Keratinocyte (primary cell): Measurements from ENCODE around the gene DNM1. TPM values are rescaled to one million over a fixed set of nuclear protein-coding genes. Genes with fewer than 3 reads are reported as not detected.

Experiments
- DNase-seq: peaks from one replicate; pipeline ENCODE4 v3.0.0-alpha.2; 2011; ENCODE audit warnings: low read depth, missing footprints, low spot score
- FAIRE-seq: peaks from 2 replicates; lab custom pipeline; 2011; peaks lifted over from hg19 to GRCh38; lab: Jason Lieb, UNC
- H2AFZ ChIP-seq: 2 replicates; pipeline ENCODE4 v1.6.0; 2012; ENCODE audit warnings: low read length, control low read depth, inconsistent platforms; ENCODE audit not compliant: control insufficient read depth
- H3K27ac ChIP-seq: 2 replicates; pipeline ENCODE4 v1.5.1; 2011; ENCODE audit warnings: low read length; ENCODE audit not compliant: control insufficient read depth, insufficient read depth
- H3K27me3 ChIP-seq: 3 replicates; pipeline ENCODE4 v1.6.0; 2011; ENCODE audit warnings: low read length; ENCODE audit not compliant: control insufficient read depth, insufficient read depth; ENCODE audit errors: extremely low read depth
- H3K36me3 ChIP-seq, 2 experiments: 2 replicates in 1 of 2; 3 replicates in 1 of 2; pipeline ENCODE4 v1.5.1; 2011; ENCODE audit warnings: low read length in 2 of 2, mild to moderate bottlenecking in 1 of 2; ENCODE audit not compliant: control insufficient read depth in 2 of 2, insufficient read depth in 2 of 2; ENCODE audit errors: extremely low read depth in 1 of 2
- H3K4me1 ChIP-seq: 3 replicates; pipeline ENCODE4 v1.5.1; 2011; ENCODE audit warnings: low read length; ENCODE audit not compliant: control insufficient read depth, insufficient read depth; ENCODE audit errors: extremely low read depth
- H3K4me2 ChIP-seq: 3 replicates; pipeline ENCODE4 v1.6.0; 2011; ENCODE audit warnings: low read depth, low read length; ENCODE audit not compliant: control insufficient read depth, insufficient read depth; ENCODE audit errors: extremely low read depth
- H3K4me3 ChIP-seq, 3 experiments: fragments of 200-600 bp in 1 of 3; sonication (generic) in 1 of 3; 2 replicates in 2 of 3; 3 replicates in 1 of 3; pipeline ENCODE4 v1.5.1; 2011 to 2016; ENCODE audit warnings: low read length in 3 of 3, mild to moderate bottlenecking in 3 of 3, control low read depth in 2 of 3, inconsistent platforms in 1 of 3, low read depth in 1 of 3, mixed read lengths in 1 of 3, mixed run types in 1 of 3, moderate library complexity in 1 of 3; ENCODE audit not compliant: control insufficient read depth in 2 of 3, insufficient read depth in 2 of 3; ENCODE audit errors: extremely low read depth in 1 of 3
- H3K79me2 ChIP-seq: 2 replicates; pipeline ENCODE4 v1.6.0; 2012; ENCODE audit warnings: low read length; ENCODE audit not compliant: control insufficient read depth, insufficient read depth
- H3K9ac ChIP-seq: 3 replicates; pipeline ENCODE4 v1.6.0; 2011; ENCODE audit warnings: low read length; ENCODE audit not compliant: control insufficient read depth, insufficient read depth; ENCODE audit errors: extremely low read depth
- H3K9me1 ChIP-seq: 3 replicates; pipeline ENCODE4 v1.6.0; 2011; ENCODE audit warnings: low read length; ENCODE audit not compliant: control insufficient read depth, insufficient read depth; ENCODE audit errors: extremely low read depth
- H3K9me3 ChIP-seq: 2 replicates; pipeline ENCODE4 v1.5.1; 2012; ENCODE audit warnings: low read depth, low read length; ENCODE audit not compliant: control insufficient read depth
- H4K20me1 ChIP-seq: 3 replicates; pipeline ENCODE4 v1.6.0; 2011; ENCODE audit warnings: low read length; ENCODE audit not compliant: control insufficient read depth, insufficient read depth; ENCODE audit errors: extremely low read depth
- EZH2 ChIP-seq: IDR thresholded peaks from one replicate; pipeline ENCODE4 v1.6.1; 2012; ENCODE audit warnings: inconsistent platforms, mild to moderate bottlenecking, low read length, moderate library complexity
- dilution Hi-C: fragments of 300-500 bp; cut with MboI; formaldehyde crosslinking; loops from one replicate; pipeline ENCODE4 v1.7.0; 2020; ENCODE audit warnings: low sequenced_read_pairs; ENCODE audit not compliant: extremely low pct_ligation_motif_present
- polyA plus RNA-seq, 5 experiments: library from polyadenylated mRNA; depleted of rRNA in 3 of 5; stranded (reverse) in 3 of 5; stranded (forward) in 1 of 5; unstranded in 1 of 5; fragments of >200 nt; gene quantifications; 1 replicate in 1 of 5; 2 replicates in 3 of 5; 3 replicates in 1 of 5; pipeline versions ENCODE4 v1.2.1 to v1.2.3, GENCODE V29; 2011 to 2012; ENCODE audit warnings: missing spikeins in 2 of 5, low read depth in 1 of 5, low replicate concordance in 1 of 5
- TF ChIP-seq, protein P1 (sequence below), 3 experiments: IDR thresholded peaks in 1 of 3; conservative IDR thresholded peaks in 1 of 3; optimal IDR thresholded peaks in 1 of 3; 2 replicates in 2 of 3; 3 replicates in 1 of 3; pipeline versions ENCODE3 to v1.5.1; 2011; ENCODE audit warnings: low read length in 3 of 3, mild to moderate bottlenecking in 3 of 3, moderate library complexity in 2 of 3, control low read depth in 1 of 3, inconsistent platforms in 1 of 3; ENCODE audit not compliant: insufficient read depth in 2 of 3; ENCODE audit errors: extremely low read depth in 1 of 3

DNM1 gene
- polyA plus RNA-seq, 1 donor (not counting 4 experiments of a cell fraction or from before 2014, with no cell fraction given) = 0.25 TPM

DNA sequence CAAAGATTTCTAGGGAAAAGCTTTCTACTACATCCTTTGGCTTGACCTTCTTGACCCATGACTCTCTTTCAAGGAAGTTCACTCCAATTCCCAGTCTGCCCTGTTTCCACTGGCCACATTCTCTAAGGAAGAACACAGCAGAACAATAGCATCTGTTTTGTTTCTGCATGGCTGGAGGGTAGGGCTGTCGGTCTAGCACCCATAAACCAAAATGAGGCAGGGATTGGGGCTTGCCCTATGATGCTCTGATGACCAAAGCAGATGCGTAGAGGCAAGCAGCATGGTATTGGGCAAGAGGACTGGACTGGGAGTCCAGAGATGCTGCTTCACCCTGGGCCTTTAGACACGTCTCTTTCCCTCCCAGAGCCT is 48.5 kb downstream of the DNM1 start:
- Histone ChIP-seq H3K27me3 (no peaks in the 10 kb centered on the region), H3K27ac (no peak overlapping the region), H2AFZ (no peak overlapping the region), H3K79me2 (no peaks in the 10 kb centered on the region), H3K36me3 (peaks cover under 1 to 1% of the 10 kb centered on the region in 2 experiments), H3K9ac (no peak overlapping the region), H3K4me3 (peak overlapping the region in 1 of 3 experiments; percentile 81), H3K4me2 (peak overlapping the region; percentile 87), H4K20me1 (no peaks in the 10 kb centered on the region), H3K9me3 (no peaks in the 10 kb centered on the region), H3K4me1 (peaks cover 30% of the 10 kb centered on the region), H3K9me1 (no peaks in the 10 kb centered on the region)
- DNase-seq (no peak), FAIRE-seq (no peak)
- TF ChIP-seq, protein P1, sequence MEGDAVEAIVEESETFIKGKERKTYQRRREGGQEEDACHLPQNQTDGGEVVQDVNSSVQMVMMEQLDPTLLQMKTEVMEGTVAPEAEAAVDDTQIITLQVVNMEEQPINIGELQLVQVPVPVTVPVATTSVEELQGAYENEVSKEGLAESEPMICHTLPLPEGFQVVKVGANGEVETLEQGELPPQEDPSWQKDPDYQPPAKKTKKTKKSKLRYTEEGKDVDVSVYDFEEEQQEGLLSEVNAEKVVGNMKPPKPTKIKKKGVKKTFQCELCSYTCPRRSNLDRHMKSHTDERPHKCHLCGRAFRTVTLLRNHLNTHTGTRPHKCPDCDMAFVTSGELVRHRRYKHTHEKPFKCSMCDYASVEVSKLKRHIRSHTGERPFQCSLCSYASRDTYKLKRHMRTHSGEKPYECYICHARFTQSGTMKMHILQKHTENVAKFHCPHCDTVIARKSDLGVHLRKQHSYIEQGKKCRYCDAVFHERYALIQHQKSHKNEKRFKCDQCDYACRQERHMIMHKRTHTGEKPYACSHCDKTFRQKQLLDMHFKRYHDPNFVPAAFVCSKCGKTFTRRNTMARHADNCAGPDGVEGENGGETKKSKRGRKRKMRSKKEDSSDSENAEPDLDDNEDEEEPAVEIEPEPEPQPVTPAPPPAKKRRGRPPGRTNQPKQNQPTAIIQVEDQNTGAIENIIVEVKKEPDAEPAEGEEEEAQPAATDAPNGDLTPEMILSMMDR (optimal IDR thresholded peaks at IDR 0.05 in 1 of 3, IDR thresholded peaks at IDR 0.05 in 1 of 3, conservative IDR thresholded peaks at IDR 0.05 in 1 of 3; ENCODE audit: extremely low read depth in 1 of 3, insufficient read depth in 2 of 3, low read length in 3 of 3) = no peak
- TF ChIP-seq EZH2 = no peak
- dilution Hi-C loops = no loop called here

DNA sequence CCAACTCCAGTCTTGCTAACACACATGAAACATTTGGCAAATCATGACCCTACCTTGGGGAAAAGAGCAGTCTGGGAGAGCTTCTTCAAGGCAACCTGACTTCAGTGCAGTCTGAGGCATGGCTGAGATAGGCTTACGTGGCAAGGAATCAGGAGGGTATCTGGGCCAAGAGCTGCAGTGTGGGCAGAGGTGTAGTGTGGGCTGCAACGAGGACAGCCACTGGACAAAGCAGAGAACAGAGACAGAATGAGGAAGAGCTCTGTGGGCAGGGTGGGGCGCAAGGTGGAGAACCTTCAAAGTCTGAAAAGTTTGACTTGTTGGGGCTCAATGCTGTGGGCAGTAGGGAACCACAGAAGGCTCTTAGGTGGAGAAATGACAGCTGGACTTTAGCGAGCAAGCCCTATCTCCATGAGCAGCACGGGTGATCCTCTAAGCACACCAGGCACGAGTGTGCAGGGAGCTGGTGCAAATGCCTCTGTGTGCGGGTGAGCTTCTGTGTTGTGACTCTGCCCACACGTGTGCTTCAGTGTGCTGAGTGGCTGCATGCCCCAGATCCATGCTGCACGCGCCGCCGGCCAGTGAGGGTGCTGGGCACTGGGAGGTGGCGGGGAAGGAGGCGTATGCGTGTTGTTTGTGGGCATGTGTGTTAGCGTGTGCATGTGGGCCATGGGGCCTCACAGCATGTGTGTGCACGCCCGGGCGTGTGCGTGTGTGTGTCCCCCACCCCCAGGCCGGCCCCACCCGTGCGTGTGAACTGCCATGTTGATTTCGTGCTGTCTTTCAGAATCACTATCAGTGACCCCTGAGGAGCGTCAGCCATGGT is 49.3 kb downstream of the DNM1 start:
- H3K9me3 ChIP-seq = no peaks in the 10 kb centered on the region
- H3K36me3 ChIP-seq = peaks cover 4 to 7% of the 10 kb centered on the region in 2 experiments
- no peak for DNase-seq
- dilution Hi-C loops = no loop called here
- no peak for TF ChIP-seq EZH2
- TF ChIP-seq, protein P1 (optimal IDR thresholded peaks at IDR 0.05 in 1 of 3, IDR thresholded peaks at IDR 0.05 in 1 of 3, conservative IDR thresholded peaks at IDR 0.05 in 1 of 3; ENCODE audit: extremely low read depth in 1 of 3, insufficient read depth in 2 of 3, low read length in 3 of 3) = no peak
- H3K4me3 ChIP-seq = no peak overlapping the region
- H3K79me2 ChIP-seq = no peaks in the 10 kb centered on the region
- H2AFZ ChIP-seq = no peak overlapping the region
- peaks cover 30% of the 10 kb centered on the region for H3K4me1 ChIP-seq
- H3K9me1 ChIP-seq = no peaks in the 10 kb centered on the region
- H3K4me2 ChIP-seq = peak overlapping the region; percentile 41
- no peak for FAIRE-seq
- no peak overlapping the region for H3K27ac ChIP-seq
- H3K27me3 ChIP-seq = no peaks in the 10 kb centered on the region
- no peak overlapping the region for H3K9ac ChIP-seq
- H4K20me1 ChIP-seq = no peaks in the 10 kb centered on the region
